Keratinocyte (primary cell): ENCODE results near the gene LRRC4C. TPM values are rescaled to one million over a fixed set of nuclear protein-coding genes. Genes with fewer than 3 reads are reported as not detected.

Source experiments
- DNase-seq: peaks from one replicate; pipeline ENCODE4 v3.0.0-alpha.2; 2011; ENCODE audit warnings: low read depth, missing footprints, low spot score
- FAIRE-seq: peaks from 2 replicates; lab custom pipeline; 2011; peaks lifted over from hg19 to GRCh38; lab: Jason Lieb, UNC
- H2AFZ ChIP-seq: 2 replicates; pipeline ENCODE4 v1.6.0; 2012; ENCODE audit warnings: low read length, control low read depth, inconsistent platforms; ENCODE audit not compliant: control insufficient read depth
- H3K27ac ChIP-seq: 2 replicates; pipeline ENCODE4 v1.5.1; 2011; ENCODE audit warnings: low read length; ENCODE audit not compliant: control insufficient read depth, insufficient read depth
- H3K27me3 ChIP-seq: 3 replicates; pipeline ENCODE4 v1.6.0; 2011; ENCODE audit warnings: low read length; ENCODE audit not compliant: control insufficient read depth, insufficient read depth; ENCODE audit errors: extremely low read depth
- H3K36me3 ChIP-seq, 2 experiments: 2 replicates in 1 of 2; 3 replicates in 1 of 2; pipeline ENCODE4 v1.5.1; 2011; ENCODE audit warnings: low read length in 2 of 2, mild to moderate bottlenecking in 1 of 2; ENCODE audit not compliant: control insufficient read depth in 2 of 2, insufficient read depth in 2 of 2; ENCODE audit errors: extremely low read depth in 1 of 2
- H3K4me1 ChIP-seq: 3 replicates; pipeline ENCODE4 v1.5.1; 2011; ENCODE audit warnings: low read length; ENCODE audit not compliant: control insufficient read depth, insufficient read depth; ENCODE audit errors: extremely low read depth
- H3K4me2 ChIP-seq: 3 replicates; pipeline ENCODE4 v1.6.0; 2011; ENCODE audit warnings: low read depth, low read length; ENCODE audit not compliant: control insufficient read depth, insufficient read depth; ENCODE audit errors: extremely low read depth
- H3K4me3 ChIP-seq, 3 experiments: fragments of 200-600 bp in 1 of 3; sonication (generic) in 1 of 3; 2 replicates in 2 of 3; 3 replicates in 1 of 3; pipeline ENCODE4 v1.5.1; 2011 to 2016; ENCODE audit warnings: low read length in 3 of 3, mild to moderate bottlenecking in 3 of 3, control low read depth in 2 of 3, inconsistent platforms in 1 of 3, low read depth in 1 of 3, mixed read lengths in 1 of 3, mixed run types in 1 of 3, moderate library complexity in 1 of 3; ENCODE audit not compliant: control insufficient read depth in 2 of 3, insufficient read depth in 2 of 3; ENCODE audit errors: extremely low read depth in 1 of 3
- H3K79me2 ChIP-seq: 2 replicates; pipeline ENCODE4 v1.6.0; 2012; ENCODE audit warnings: low read length; ENCODE audit not compliant: control insufficient read depth, insufficient read depth
- H3K9ac ChIP-seq: 3 replicates; pipeline ENCODE4 v1.6.0; 2011; ENCODE audit warnings: low read length; ENCODE audit not compliant: control insufficient read depth, insufficient read depth; ENCODE audit errors: extremely low read depth
- H3K9me1 ChIP-seq: 3 replicates; pipeline ENCODE4 v1.6.0; 2011; ENCODE audit warnings: low read length; ENCODE audit not compliant: control insufficient read depth, insufficient read depth; ENCODE audit errors: extremely low read depth
- H3K9me3 ChIP-seq: 2 replicates; pipeline ENCODE4 v1.5.1; 2012; ENCODE audit warnings: low read depth, low read length; ENCODE audit not compliant: control insufficient read depth
- H4K20me1 ChIP-seq: 3 replicates; pipeline ENCODE4 v1.6.0; 2011; ENCODE audit warnings: low read length; ENCODE audit not compliant: control insufficient read depth, insufficient read depth; ENCODE audit errors: extremely low read depth
- CTCF ChIP-seq, 3 experiments: IDR thresholded peaks in 1 of 3; conservative IDR thresholded peaks in 1 of 3; optimal IDR thresholded peaks in 1 of 3; 2 replicates in 2 of 3; 3 replicates in 1 of 3; pipeline versions ENCODE3 to v1.5.1; 2011; ENCODE audit warnings: low read length in 3 of 3, mild to moderate bottlenecking in 3 of 3, moderate library complexity in 2 of 3, control low read depth in 1 of 3, inconsistent platforms in 1 of 3; ENCODE audit not compliant: insufficient read depth in 2 of 3; ENCODE audit errors: extremely low read depth in 1 of 3
- EZH2 ChIP-seq: IDR thresholded peaks from one replicate; pipeline ENCODE4 v1.6.1; 2012; ENCODE audit warnings: inconsistent platforms, mild to moderate bottlenecking, low read length, moderate library complexity
- dilution Hi-C: fragments of 300-500 bp; cut with MboI; formaldehyde crosslinking; loops from one replicate; pipeline ENCODE4 v1.7.0; 2020; ENCODE audit warnings: low sequenced_read_pairs; ENCODE audit not compliant: extremely low pct_ligation_motif_present
- polyA plus RNA-seq, 5 experiments: library from polyadenylated mRNA; depleted of rRNA in 3 of 5; stranded (reverse) in 3 of 5; stranded (forward) in 1 of 5; unstranded in 1 of 5; fragments of >200 nt; gene quantifications; 1 replicate in 1 of 5; 2 replicates in 3 of 5; 3 replicates in 1 of 5; pipeline versions ENCODE4 v1.2.1 to v1.2.3, GENCODE V29; 2011 to 2012; ENCODE audit warnings: missing spikeins in 2 of 5, low read depth in 1 of 5, low replicate concordance in 1 of 5

Gene LRRC4C
- polyA plus RNA-seq, 1 donor (not counting 4 experiments of a cell fraction or from before 2014, with no cell fraction given) = not detected

DNA sequence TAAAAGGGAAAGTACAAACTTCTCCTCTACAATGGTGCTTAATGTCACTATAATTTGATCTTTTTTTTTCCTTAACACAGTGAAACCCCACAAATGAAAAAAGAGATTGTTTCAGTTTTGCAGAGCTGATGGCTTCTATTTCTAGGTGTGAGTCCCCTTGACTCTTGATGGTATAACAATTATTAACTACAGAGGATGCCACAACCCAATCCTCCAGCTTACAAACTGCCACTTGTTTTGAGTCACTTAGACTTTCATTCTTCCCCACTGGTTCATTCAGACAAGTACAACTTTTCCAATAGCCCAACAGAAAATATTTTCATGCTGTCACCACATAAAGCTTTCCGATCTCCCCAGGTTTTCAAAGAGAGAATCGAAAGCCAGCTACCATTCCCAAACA lies 812.2 kb downstream of the LRRC4C start:
- Histone ChIP-seq H3K79me2 (no peaks in the 10 kb centered on the region), H4K20me1 (no peaks in the 10 kb centered on the region), H3K4me3 (no peak overlapping the region), H3K27ac (no peak overlapping the region), H2AFZ (no peak overlapping the region), H3K36me3 (no peaks in the 10 kb centered on the region), H3K27me3 (no peaks in the 10 kb centered on the region), H3K9me3 (no peaks in the 10 kb centered on the region), H3K4me2 (no peak overlapping the region), H3K9ac (no peak overlapping the region), H3K4me1 (no peaks in the 10 kb centered on the region), H3K9me1 (no peaks in the 10 kb centered on the region)
- no peak for DNase-seq
- dilution Hi-C loops = no loop called here
- TF ChIP-seq CTCF (optimal IDR thresholded peaks at IDR 0.05 in 1 of 3, IDR thresholded peaks at IDR 0.05 in 1 of 3, conservative IDR thresholded peaks at IDR 0.05 in 1 of 3; ENCODE audit: extremely low read depth in 1 of 3, insufficient read depth in 2 of 3, low read length in 3 of 3) = no peak
- no peak for TF ChIP-seq EZH2
- FAIRE-seq = no peak

GRCh38 chr11:40642284-40642683 lies 817.2 kb downstream of the LRRC4C start:
- Histone ChIP-seq H3K27me3 (no peaks in the 10 kb centered on the region), H3K36me3 (no peaks in the 10 kb centered on the region), H3K9me1 (no peaks in the 10 kb centered on the region), H3K4me3 (no peak overlapping the region), H3K4me1 (no peaks in the 10 kb centered on the region), H4K20me1 (no peaks in the 10 kb centered on the region), H2AFZ (no peak overlapping the region), H3K27ac (no peak overlapping the region), H3K4me2 (no peak overlapping the region), H3K9me3 (no peaks in the 10 kb centered on the region), H3K79me2 (no peaks in the 10 kb centered on the region), H3K9ac (no peak overlapping the region)
- FAIRE-seq (no peak), DNase-seq (no peak)
- dilution Hi-C loops = no loop called here
- TF ChIP-seq EZH2 = no peak
- no peak for TF ChIP-seq CTCF (optimal IDR thresholded peaks at IDR 0.05 in 1 of 3, IDR thresholded peaks at IDR 0.05 in 1 of 3, conservative IDR thresholded peaks at IDR 0.05 in 1 of 3; ENCODE audit: extremely low read depth in 1 of 3, insufficient read depth in 2 of 3, low read length in 3 of 3)
